ENCODE results near the gene AGPS.

GRCh38 chr2:177465400-177466138 lies 73.0 kb downstream of the AGPS start:
- no peak for TF ChIP-seq CTCF (IDR thresholded peaks at IDR 0.05; ENCODE audit: low read depth, low read length, poor library complexity, severe bottlenecking)
- TF ChIP-seq EZH2phosphoT487 (IDR thresholded peaks at IDR 0.05; ENCODE audit: borderline replicate concordance, low read length) = no peak
